Measurements from ENCODE around the gene RIPOR3.
"Not testable (repeated sequence)": the region's sequence is repeated elsewhere in the genome, so short reads cannot be mapped to it uniquely, and the experiment has no call there.

Gene RIPOR3

DNA sequence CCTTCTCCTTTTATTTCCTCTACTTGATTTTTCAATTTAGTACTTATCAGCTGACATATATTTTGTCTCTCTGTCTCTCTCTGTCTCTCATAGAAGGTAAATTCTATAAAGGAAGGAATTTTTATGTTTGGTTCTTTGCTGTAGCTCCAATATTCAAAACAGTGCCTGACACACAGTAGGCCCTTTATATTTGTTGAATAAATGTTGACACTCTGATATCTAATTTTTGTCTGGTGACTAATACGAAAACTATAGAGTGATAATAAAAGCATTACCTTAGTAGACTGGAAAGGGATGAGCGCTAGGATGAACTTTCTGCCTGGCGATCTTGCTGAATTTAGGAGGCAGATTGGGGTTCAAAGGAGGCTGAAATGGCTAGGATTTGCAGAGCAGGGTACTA, 138.4 kb downstream of the RIPOR3 start:
- DNase-seq (ENCODE audit: low read depth): no peak

DNA sequence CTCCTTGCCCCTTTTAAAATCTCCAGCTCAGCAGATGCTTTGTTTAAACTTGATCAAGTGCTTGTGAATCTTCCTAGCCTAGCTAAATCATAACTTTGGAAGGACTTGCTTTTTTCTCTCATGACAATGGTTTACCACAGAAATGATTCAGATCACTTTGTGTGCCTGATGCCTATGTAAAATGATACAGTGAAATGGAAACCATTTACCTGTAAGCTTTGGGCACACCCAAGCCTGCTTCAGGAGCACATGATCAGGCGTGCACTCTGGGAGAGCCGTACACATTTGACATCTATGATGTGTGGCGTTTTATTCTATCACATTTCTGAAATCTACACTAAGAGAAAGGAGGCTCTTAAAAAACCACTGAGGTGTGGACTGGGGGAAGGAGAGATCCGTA, 140.1 kb downstream of the RIPOR3 start:
- no peak for DNase-seq (ENCODE audit: low read depth)

DNA sequence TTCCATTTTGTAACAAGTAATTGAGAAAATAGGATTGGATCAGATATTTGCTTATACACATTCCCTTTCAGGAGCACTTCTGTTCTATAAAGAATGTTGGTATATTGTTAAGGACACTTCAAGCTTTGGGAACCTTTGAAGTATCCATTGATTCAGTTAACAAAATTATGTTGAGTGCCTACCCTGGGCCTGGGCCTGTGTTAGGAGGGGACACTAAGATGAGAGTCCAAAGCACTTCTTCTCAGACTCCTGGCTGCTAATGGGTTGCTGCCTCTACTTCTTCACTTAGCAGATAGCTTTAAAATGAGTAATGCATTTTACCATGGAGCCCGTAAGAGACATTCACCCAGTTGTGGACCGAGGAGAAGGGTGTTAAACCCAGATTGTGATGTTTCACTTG, 140.8 kb downstream of the RIPOR3 start:
- DNase-seq (ENCODE audit: low read depth): no peak

- no peak for DNase-seq (ENCODE audit: low read depth)
These were observed 142.9 kb downstream of the RIPOR3 start for GRCh38 chr20:50548396-50548795.

DNA sequence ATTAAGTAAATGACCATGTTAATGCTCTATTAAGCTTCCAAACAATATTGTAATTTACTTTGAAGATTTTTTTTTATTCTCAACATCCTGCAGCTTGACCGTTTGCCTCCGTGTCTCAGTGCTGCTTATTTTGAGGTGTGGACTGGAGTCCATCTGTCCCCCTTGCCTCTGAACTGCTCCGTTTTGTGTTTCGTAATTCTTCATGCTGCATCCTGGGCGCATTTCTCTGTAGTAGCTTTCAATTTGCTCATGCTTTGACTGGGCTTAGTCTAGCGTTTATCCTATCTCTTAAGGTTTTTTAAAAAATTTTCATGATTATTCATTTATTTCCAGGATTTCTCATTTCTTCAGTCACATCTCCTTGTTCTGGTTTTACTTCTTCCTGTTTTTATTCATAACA, 143.4 kb downstream of the RIPOR3 start:
- no peak for DNase-seq (ENCODE audit: low read depth)

- no peak for DNase-seq (ENCODE audit: low read depth)
These were observed 144.5 kb downstream of the RIPOR3 start for GRCh38 chr20:50546729-50547314.

GRCh38 chr20:50545126-50545525, 146.2 kb downstream of the RIPOR3 start:
- no peak for DNase-seq (ENCODE audit: low read depth)

- DNase-seq (ENCODE audit: low read depth): no peak
These were observed 148.0 kb downstream of the RIPOR3 start for GRCh38 chr20:50543326-50543725.

DNA sequence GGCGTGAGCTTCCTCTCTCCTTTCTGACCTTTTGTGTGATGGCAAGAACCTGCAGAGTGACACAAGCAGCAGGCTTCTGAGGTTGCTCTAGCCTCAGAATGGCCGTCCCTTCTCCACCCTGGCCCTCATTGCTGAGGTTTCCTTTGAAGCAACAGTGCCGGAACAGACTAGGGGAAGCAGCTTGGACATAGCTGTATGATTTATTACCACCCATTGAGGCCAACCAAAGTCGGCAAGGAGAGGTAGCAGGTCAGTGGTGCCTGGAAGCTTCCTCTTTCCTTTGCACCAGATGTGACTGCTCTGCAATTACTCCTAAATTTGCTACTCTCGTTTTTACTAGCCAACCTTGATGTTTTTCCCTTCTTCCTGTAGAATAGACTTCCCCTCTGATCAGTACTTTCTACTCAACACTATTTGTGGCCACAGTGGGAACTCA, 149.7 kb downstream of the RIPOR3 start:
- DNase-seq (ENCODE audit: low read depth): no peak

GRCh38 chr20:50540620-50541605, 150.4 kb downstream of the RIPOR3 start:
- DNase-seq (ENCODE audit: low read depth): no peak

- not testable (repeated sequence) for DNase-seq (ENCODE audit: low read depth)
These were observed 151.5 kb downstream of the RIPOR3 start for GRCh38 chr20:50539798-50540197.

- no peak for DNase-seq (ENCODE audit: low read depth)
These were observed 153.1 kb downstream of the RIPOR3 start for GRCh38 chr20:50538276-50538675.

GRCh38 chr20:50537546-50538201, 153.7 kb downstream of the RIPOR3 start:
- no peak for DNase-seq (ENCODE audit: low read depth)

GRCh38 chr20:50536333-50536732, 155.0 kb downstream of the RIPOR3 start:
- no peak for DNase-seq (ENCODE audit: low read depth)

Data from T follicular helper cell (primary cell).